GM12878 (cell line): ENCODE results near the gene ZNF473. TPM values are rescaled to one million over a fixed set of nuclear protein-coding genes. Genes with fewer than 3 reads are reported as not detected.

Source experiments
- ATAC-seq: fragments of 200-7000 bp; cut with Tn5 transposase; 3 replicates; pipeline ENCODE4 v1.9.1; 2020; ENCODE audit warnings: mild to moderate bottlenecking, moderate library complexity
- BruUV-seq: library from RNA; stranded (reverse); fragments of 400-500 nt; replicated peaks from 2 replicates; lab custom pipeline; 2021; lab: Mats Ljungman, UMichigan
- CTCF ChIA-PET: fragments of 300-600 bp; sonication (Branson Sonifier 250); formaldehyde crosslinking; extraction: SDS; loops from one replicate; lab custom pipeline; 2021; ENCODE audit warnings: inconsistent platforms; lab: Yijun Ruan, JAX
- POLR2A ChIA-PET: fragments of 350-600 bp; formaldehyde crosslinking; extraction: SDS; loops from one replicate; lab custom pipeline; 2021; ENCODE audit warnings: inconsistent platforms; lab: Charles Lee
- RAD21 ChIA-PET: fragments of 300-600 bp; sonication (Branson Sonifier 250); formaldehyde crosslinking; loops from one replicate; lab custom pipeline; 2023; ENCODE audit warnings: antibody characterized with exemption; ENCODE audit not compliant: unreplicated experiment; lab: Charles Lee
- SMC1A ChIA-PET: fragments of 300-600 bp; sonication (Branson Sonifier 250); formaldehyde crosslinking; loops from one replicate; lab custom pipeline; 2023; ENCODE audit not compliant: unreplicated experiment, uncharacterized antibody; lab: Charles Lee
- DNase-seq: peaks from one replicate; pipeline ENCODE4 v3.0.0-alpha.2; 2011; ENCODE audit warnings: low read depth, low spot score
- FAIRE-seq: peaks from 3 replicates; lab custom pipeline; 2011; peaks lifted over from hg19 to GRCh38; lab: Jason Lieb, UNC
- H2AFZ ChIP-seq: 2 replicates; pipeline ENCODE4 v1.6.0; 2011; ENCODE audit warnings: low read depth, low read length, control low read depth; ENCODE audit not compliant: control insufficient read depth
- H3K27ac ChIP-seq: 2 replicates; pipeline ENCODE4 v1.5.1; 2011; ENCODE audit warnings: control low read depth; ENCODE audit not compliant: control insufficient read depth, insufficient read depth
- H3K27me3 ChIP-seq, 2 experiments: replicated peaks in 1 of 2; 2 replicates each; pipeline versions ENCODE4 v1.6.0 to v1.6.1; 2011; ENCODE audit warnings: low read length in 1 of 2; ENCODE audit not compliant: control insufficient read depth in 2 of 2, insufficient read depth in 2 of 2
- H3K36me3 ChIP-seq, 2 experiments: 2 replicates each; pipeline ENCODE4 v1.5.1; 2011; ENCODE audit warnings: low read length in 1 of 2; ENCODE audit not compliant: control insufficient read depth in 2 of 2, insufficient read depth in 2 of 2
- H3K4me1 ChIP-seq: 2 replicates; pipeline ENCODE4 v1.6.1; 2011; ENCODE audit warnings: mild to moderate bottlenecking, low read length, moderate library complexity, mixed read lengths; ENCODE audit not compliant: control insufficient read depth, insufficient read depth
- H3K4me2 ChIP-seq: 2 replicates; pipeline ENCODE4 v1.6.0; 2011; ENCODE audit warnings: control low read depth; ENCODE audit not compliant: control insufficient read depth, insufficient read depth
- H3K4me3 ChIP-seq: fragments of 200-600 bp; sonication (generic); 2 replicates; pipeline ENCODE4 v1.5.1; 2016
- H3K79me2 ChIP-seq: 2 replicates; pipeline ENCODE4 v1.6.0; 2011; ENCODE audit warnings: low read length; ENCODE audit not compliant: control insufficient read depth, insufficient read depth
- H3K9ac ChIP-seq: 2 replicates; pipeline ENCODE4 v1.8.0; 2011; ENCODE audit warnings: low read length, control low read depth, mixed read lengths; ENCODE audit not compliant: control insufficient read depth, insufficient read depth
- H3K9me3 ChIP-seq: replicated peaks from 3 replicates; pipeline ENCODE4 v1.5.1; 2011; ENCODE audit warnings: mild to moderate bottlenecking, low read length; ENCODE audit not compliant: control insufficient read depth, insufficient read depth
- H4K20me1 ChIP-seq: 2 replicates; pipeline ENCODE4 v1.6.0; 2011; ENCODE audit not compliant: control insufficient read depth, insufficient read depth
- BRCA1 ChIP-seq: IDR thresholded peaks from 2 replicates; pipeline ENCODE4 v1.6.1; 2011; ENCODE audit warnings: low read depth, low read length, improper control_type of control experiment
- CREB1 ChIP-seq: IDR thresholded peaks from 2 replicates; pipeline ENCODE4 v1.6.1; 2012; ENCODE audit warnings: low read depth, mild to moderate bottlenecking, inconsistent platforms
- GATAD2B ChIP-seq: fragments of 450-650 bp; conservative IDR thresholded peaks from 2 replicates; pipeline ENCODE4 v1.6.1; 2017; ENCODE audit warnings: low read depth, mild to moderate bottlenecking, moderate library complexity
- MYC ChIP-seq: IDR thresholded peaks from 2 replicates; pipeline ENCODE4 v1.6.1; 2011; ENCODE audit warnings: mild to moderate bottlenecking, low read length, moderate library complexity, inconsistent platforms; ENCODE audit not compliant: insufficient read depth, insufficient replicate concordance, insufficient read length, severe bottlenecking
- NFIC ChIP-seq: IDR thresholded peaks from 2 replicates; pipeline ENCODE4 v1.6.1; 2012; ENCODE audit warnings: low read depth, mild to moderate bottlenecking, inconsistent platforms, low read length, moderate library complexity
- NFYB ChIP-seq: IDR thresholded peaks from 2 replicates; pipeline ENCODE4 v1.6.1; 2011; ENCODE audit warnings: low read depth, mild to moderate bottlenecking, low read length, improper control_type of control experiment, moderate library complexity; ENCODE audit not compliant: insufficient read depth
- NKRF ChIP-seq: fragments of 450-650 bp; conservative IDR thresholded peaks from 2 replicates; pipeline ENCODE4 v1.6.1; 2017; ENCODE audit warnings: mild to moderate bottlenecking, moderate library complexity
- RBBP5 ChIP-seq: fragments of 200-600 bp; sonication (generic); conservative IDR thresholded peaks from 2 replicates; pipeline ENCODE4 v1.6.1; 2016
- RELA ChIP-seq: fragments of 450-650 bp; IDR thresholded peaks from 2 replicates; pipeline ENCODE4 v1.8.0; 2014; ENCODE audit warnings: borderline replicate concordance; ENCODE audit not compliant: partially characterized antibody
- SMAD1 ChIP-seq: fragments of 450-650 bp; IDR thresholded peaks from 2 replicates; pipeline ENCODE4 v1.6.1; 2018; ENCODE audit warnings: mild to moderate bottlenecking, low read depth; ENCODE audit not compliant: partially characterized antibody
- USF1 ChIP-seq: IDR thresholded peaks from 2 replicates; pipeline ENCODE4 v1.6.1; 2011; ENCODE audit warnings: borderline replicate concordance, low read depth, mild to moderate bottlenecking, moderate library complexity, mixed read lengths, low read length; ENCODE audit not compliant: insufficient read depth; ENCODE audit errors: extremely low read length
- ZNF592 ChIP-seq: fragments of 450-650 bp; IDR thresholded peaks from 2 replicates; pipeline ENCODE4 v1.6.1; 2017; ENCODE audit warnings: mild to moderate bottlenecking, moderate library complexity
- ZZZ3 ChIP-seq: IDR thresholded peaks from 2 replicates; pipeline ENCODE4 v1.6.1; 2011; ENCODE audit warnings: low read depth; ENCODE audit not compliant: control insufficient read depth, insufficient read length
- WGBS: methylation state at CpG from one replicate; pipeline ENCODE4 v1.1.6; 2016; ENCODE audit warnings: low lambda C conversion rate; ENCODE audit not compliant: insufficient replicate concordance, insufficient coverage; ENCODE audit errors: missing lambda C conversion rate; 5-methylcytosine and 5-hydroxymethylcytosine counted together
- in situ Hi-C: fragments of 300-500 bp; cut with MboI; formaldehyde crosslinking; loops from 9 replicates; pipeline ENCODE4 v1.14.3; 2018; ENCODE audit warnings: mixed read lengths
- intact Hi-C: fragments of 100-400 bp; cut with micrococcal nuclease; formaldehyde crosslinking; loops from one replicate; pipeline ENCODE4 v1.14.2; 2022; ENCODE audit not compliant: unreplicated experiment
- polyA plus RNA-seq, 11 experiments: library from polyadenylated mRNA; depleted of rRNA in 4 of 11; unstranded in 6 of 11; stranded (reverse) in 5 of 11; fragments of >200 nt; fragmentation: Nextera tagmentation in 4 of 11; fragmentation: Illumina TruSeq in 1 of 11; extraction: Ambion mirVana in 4 of 11; extraction: Trizol in 1 of 11; gene quantifications; 1 replicate in 1 of 11; 2 replicates in 10 of 11; pipeline versions ENCODE4 v1.2.1 to v1.2.3, GENCODE V29; 2011 to 2016; ENCODE audit warnings: inconsistent platforms in 2 of 11, missing spikeins in 2 of 11, low read depth in 1 of 11
- total RNA-seq, 4 experiments: library from RNA; depleted of rRNA in 3 of 4; stranded (reverse); fragments of >200 nt in 3 of 4; fragmentation: Illumina TruSeq in 1 of 4; extraction: Trizol in 1 of 4; gene quantifications; 2 replicates each; pipeline versions ENCODE4 v1.2.1 to v1.2.3, GENCODE V29; 2013 to 2021

Gene ZNF473
- total and polyA plus RNA-seq, 10 of the 15 experiments (the other 5 are each of a cell fraction or from before 2014, with no cell fraction given): 2.3 to 14.9 (median 6.3) TPM

GRCh38 chr19:50025022-50025793, 597 bp upstream of the ZNF473 start, which contains the start of gene VRK3:
Gene VRK3, minus strand, starts transcription at chr19:50025372. Its CDS starts 9,210 bp downstream, at chr19:50016162.
- Histone ChIP-seq H3K4me2 (peak within 1 kb of the TSS; percentile 90), H2AFZ (peak within 1 kb of the TSS; percentile 100), H3K4me1 (peaks cover 16% of the 10 kb centered on the region), H3K9ac (peak within 1 kb of the TSS; percentile 83), H3K9me3 (no peaks in the 10 kb centered on the region), H3K27me3 (no peaks in the 10 kb centered on the region), H3K79me2 (peaks cover 34% of the 10 kb centered on the region), H3K4me3 (peak within 1 kb of the TSS; percentile 79), H3K36me3 (peaks cover under 1 to 3% of the 10 kb centered on the region in 2 experiments; a peak in 3 of 4 replicates), H4K20me1 (no peaks in the 10 kb centered on the region), H3K27ac (peak within 1 kb of the TSS; percentile 81)
- ChIA-PET RAD21 (no interaction called here), SMC1A (interaction anchor here (1.5 kb wide), 1 partner anchor 21 kb away, joined by 3 read pairs; no protein-coding TSS in a partner anchor), POLR2A (interaction anchor here (1.0 kb wide), 1 partner anchor 75 kb away, joined by 3 read pairs; no protein-coding TSS in a partner anchor), CTCF (no interaction called here)
- intact Hi-C loops (no loop called here), in situ Hi-C loops (loop anchor here (10.0 kb wide), 1 partner anchor 1080 kb away; the partner anchor contains the start of gene CTU1)
- DNase-seq (peak; percentile 100), FAIRE-seq (peak; percentile 100), ATAC-seq (peak; percentile 94)
- BruUV-seq: no TSS peak
- WGBS: under 1% methylated on average over 56 of the region's 59 CpGs
- TF ChIP-seq RBBP5 (no peak), SMAD1 (no peak), NKRF (peak; percentile 92), GATAD2B (peak; percentile 79), ZNF592 (no peak), ZZZ3 (no peak), NFYB (peak; percentile 85), BRCA1 (no peak), RELA (no peak), NFIC (no peak), USF1 (no peak), MYC (no peak), CREB1 (peak; percentile 74)
